Measurements from ENCODE around the gene ERMP1. TPM values are rescaled to one million over a fixed set of nuclear protein-coding genes. Genes with fewer than 3 reads are reported as not detected.

ERMP1 gene
- total and polyA plus RNA-seq, 10 of the 15 experiments (the other 5 are each of a cell fraction or from before 2014, with no cell fraction given) = 2.4 to 42.1 (median 8.1) TPM

- no peak overlapping the region for H2AFZ ChIP-seq (ENCODE audit: control insufficient read depth, low read depth, low read length)
- in situ Hi-C loops (cut with MboI) = no loop called here
- H3K4me1 ChIP-seq (ENCODE audit: control insufficient read depth, insufficient read depth, low read length) = no peaks in the 10 kb centered on the region
- H3K4me3 ChIP-seq = no peak overlapping the region
- TF ChIP-seq SKIL (IDR thresholded peaks at IDR 0.05; ENCODE audit: low read depth, poor library complexity, severe bottlenecking) = no peak
- no peak for TF ChIP-seq ASH2L (IDR thresholded peaks at IDR 0.05; ENCODE audit: borderline replicate concordance, low read depth)
- TF ChIP-seq HDGF (IDR thresholded peaks at IDR 0.05) = no peak
- no peak for TF ChIP-seq RUNX3 (IDR thresholded peaks at IDR 0.05; ENCODE audit: low read length)
- no peak for TF ChIP-seq TCF3 (IDR thresholded peaks at IDR 0.05; ENCODE audit: borderline replicate concordance, insufficient read depth, low read depth, low read length)
- TF ChIP-seq FOXK2 (IDR thresholded peaks at IDR 0.05) = no peak
- no peak for TF ChIP-seq ZNF207 (IDR thresholded peaks at IDR 0.05; ENCODE audit: borderline replicate concordance)
- TF ChIP-seq HCFC1 (IDR thresholded peaks at IDR 0.05; ENCODE audit: low read length) = no peak
- no peak for TF ChIP-seq NR2C2 (IDR thresholded peaks at IDR 0.05; ENCODE audit: borderline replicate concordance, control insufficient read depth, insufficient read length, low read depth)
- TF ChIP-seq, protein P1, sequence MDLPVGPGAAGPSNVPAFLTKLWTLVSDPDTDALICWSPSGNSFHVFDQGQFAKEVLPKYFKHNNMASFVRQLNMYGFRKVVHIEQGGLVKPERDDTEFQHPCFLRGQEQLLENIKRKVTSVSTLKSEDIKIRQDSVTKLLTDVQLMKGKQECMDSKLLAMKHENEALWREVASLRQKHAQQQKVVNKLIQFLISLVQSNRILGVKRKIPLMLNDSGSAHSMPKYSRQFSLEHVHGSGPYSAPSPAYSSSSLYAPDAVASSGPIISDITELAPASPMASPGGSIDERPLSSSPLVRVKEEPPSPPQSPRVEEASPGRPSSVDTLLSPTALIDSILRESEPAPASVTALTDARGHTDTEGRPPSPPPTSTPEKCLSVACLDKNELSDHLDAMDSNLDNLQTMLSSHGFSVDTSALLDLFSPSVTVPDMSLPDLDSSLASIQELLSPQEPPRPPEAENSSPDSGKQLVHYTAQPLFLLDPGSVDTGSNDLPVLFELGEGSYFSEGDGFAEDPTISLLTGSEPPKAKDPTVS (IDR thresholded peaks at IDR 0.05; ENCODE audit: low read depth, low read length) = no peak
- TF ChIP-seq EZH2 (IDR thresholded peaks at IDR 0.05; ENCODE audit: borderline replicate concordance, control insufficient read depth, low read depth, low read length) = no peak
- intact Hi-C loops (cut with micrococcal nuclease; ENCODE audit: unreplicated experiment) = no loop called here
- ChIA-PET POLR2A (no interaction called here), SMC1A (ENCODE audit: uncharacterized antibody, unreplicated experiment) (interaction anchor here (0.8 to 1.5 kb wide), 3 partner anchors 46 to 156 kb away, joined by 3 to 4 read pairs (median 3); partner anchors contain the start of gene ERMP1), CTCF (no interaction called here), RAD21 (ENCODE audit: unreplicated experiment) (no interaction called here)
- 94% methylated on average over 2 of the region's 2 CpGs for WGBS (ENCODE audit: insufficient coverage, insufficient replicate concordance, low lambda C conversion rate, missing lambda C conversion rate)
- no peaks in the 10 kb centered on the region for H3K27me3 ChIP-seq (replicated peaks in 1 of 2; ENCODE audit: control insufficient read depth in 2 of 2, insufficient read depth in 2 of 2, low read length in 1 of 2)
- no peak overlapping the region for H3K4me2 ChIP-seq (ENCODE audit: control insufficient read depth, insufficient read depth)
- no peak for FAIRE-seq
- H3K36me3 ChIP-seq (ENCODE audit: control insufficient read depth in 2 of 2, insufficient read depth in 2 of 2, low read length in 1 of 2) = peaks cover 15 to 21% of the 10 kb centered on the region in 2 experiments
- no peaks in the 10 kb centered on the region for H3K9me3 ChIP-seq (replicated peaks; ENCODE audit: control insufficient read depth, insufficient read depth, low read length)
- H3K79me2 ChIP-seq (ENCODE audit: control insufficient read depth, insufficient read depth, low read length) = no peaks in the 10 kb centered on the region
- no peak for DNase-seq (ENCODE audit: low read depth, low spot score)
- no peak for ATAC-seq
- BruUV-seq (replicated peaks) = no TSS peak
- H4K20me1 ChIP-seq (ENCODE audit: control insufficient read depth, insufficient read depth) = no peaks in the 10 kb centered on the region
- no peak overlapping the region for H3K27ac ChIP-seq (ENCODE audit: control insufficient read depth, insufficient read depth)
- no peak overlapping the region for H3K9ac ChIP-seq (ENCODE audit: control insufficient read depth, insufficient read depth, low read length)
Observed at GRCh38 chr9:5787220-5787619, 45.7 kb downstream of the ERMP1 start.

Measured in GM12878 (cell line).